VCaP (cell line): ENCODE measurements around the gene ATRAID.

Experiments
- H3K27ac ChIP-seq: fragments of 450-650 bp; 2 replicates; pipeline ENCODE4 v1.5.1; 2017
- CTCF ChIP-seq: fragments of 450-650 bp; conservative IDR thresholded peaks from 2 replicates; pipeline ENCODE4 v1.5.1; 2017; ENCODE audit warnings: mild to moderate bottlenecking, moderate library complexity

ATRAID gene

DNA sequence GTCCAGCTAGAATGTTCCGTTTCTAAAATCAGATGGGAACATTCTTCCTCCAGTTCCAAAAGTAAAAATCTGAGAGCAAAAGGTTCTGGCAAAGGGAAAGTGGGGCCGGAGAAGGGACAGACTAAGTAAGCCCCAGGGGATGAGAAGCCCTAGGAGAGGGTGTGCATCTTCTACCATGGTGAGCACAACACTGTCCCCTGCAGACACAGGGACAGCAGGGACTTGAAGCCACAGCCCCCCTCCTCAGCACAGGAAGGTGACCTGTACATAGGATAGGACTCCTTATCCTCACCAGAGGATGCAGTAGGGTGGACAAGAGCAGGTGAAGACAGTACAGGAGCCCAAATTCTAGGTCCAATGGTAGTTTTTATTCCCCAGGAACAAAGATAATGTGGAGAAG is 12.6 kb upstream of the ATRAID start:
- H3K27ac ChIP-seq = no peak overlapping the region
- TF ChIP-seq CTCF = no peak

- no peak for TF ChIP-seq CTCF
- no peak overlapping the region for H3K27ac ChIP-seq
Measured at GRCh38 chr2:27201675-27202074, 10.2 kb upstream of the ATRAID start.

DNA sequence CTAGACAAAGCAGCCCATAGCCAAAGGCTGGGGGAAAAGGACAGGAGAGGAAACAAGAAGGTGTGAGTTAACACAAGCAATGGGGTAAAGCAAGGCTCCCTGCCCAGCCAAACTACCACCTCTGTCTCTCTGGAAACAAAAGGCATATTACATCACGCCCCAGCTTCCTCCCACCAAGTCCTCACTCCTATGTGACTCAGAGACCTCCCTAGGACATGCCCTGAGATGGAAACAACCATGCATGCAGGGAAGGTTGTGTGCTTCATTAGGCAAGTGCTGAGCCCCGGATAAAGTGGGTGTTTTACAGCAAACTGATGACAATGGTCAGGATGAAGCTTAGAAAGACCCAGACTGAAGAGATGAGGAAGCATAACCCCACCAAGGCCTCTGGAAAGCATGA is 9.0 kb upstream of the ATRAID start:
- no peak overlapping the region for H3K27ac ChIP-seq
- TF ChIP-seq CTCF = no peak

- no peak for TF ChIP-seq CTCF
- no peak overlapping the region for H3K27ac ChIP-seq
Measured at GRCh38 chr2:27203741-27204140, 8.1 kb upstream of the ATRAID start.

GRCh38 chr2:27204566-27204965 is 7.3 kb upstream of the ATRAID start:
- no peak for TF ChIP-seq CTCF
- no peak overlapping the region for H3K27ac ChIP-seq

DNA sequence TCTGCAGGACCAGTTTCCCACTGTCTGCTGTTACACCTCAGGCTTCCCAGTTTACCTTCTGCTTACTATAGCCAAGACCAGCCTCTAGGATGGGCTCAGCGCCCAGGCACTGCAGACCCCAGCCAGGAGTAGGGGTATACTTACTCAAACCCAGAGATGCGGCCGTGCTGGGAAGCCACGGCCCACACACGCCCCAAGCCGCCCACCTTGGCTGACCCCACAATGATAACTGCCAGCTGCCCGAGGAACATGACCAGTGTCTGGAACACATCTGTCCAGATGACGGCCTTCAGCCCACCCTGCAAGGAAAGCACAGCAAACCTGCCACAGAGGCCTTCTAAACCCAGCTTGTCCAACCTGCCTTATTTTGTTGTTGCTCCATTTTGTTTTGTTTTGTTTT is 6.6 kb upstream of the ATRAID start:
- TF ChIP-seq CTCF = no peak
- no peak overlapping the region for H3K27ac ChIP-seq

GRCh38 chr2:27206346-27206745 is 5.5 kb upstream of the ATRAID start:
- no peak overlapping the region for H3K27ac ChIP-seq
- TF ChIP-seq CTCF = no peak
